Smooth muscle cell (in vitro differentiated cells): ENCODE data around the gene ZRANB3. TPM values are rescaled to one million over a fixed set of nuclear protein-coding genes. Genes with fewer than 3 reads are reported as not detected.

Experiments
- DNase-seq: peaks from one replicate; lab custom pipeline; 2025; ENCODE audit not compliant: unreplicated experiment; lab: John Stamatoyannopoulos, UW
- H2AFZ ChIP-seq: fragments of 200-600 bp; sonication (generic); 2 replicates; pipeline ENCODE4 v1.6.0; 2016; ENCODE audit warnings: antibody characterized with exemption, low read depth, mild to moderate bottlenecking
- H3F3A ChIP-seq: fragments of 200-600 bp; sonication (generic); 2 replicates; pipeline ENCODE4 v1.6.0; 2017; ENCODE audit warnings: antibody characterized with exemption, low read depth
- H3K27ac ChIP-seq: fragments of 200-600 bp; sonication (generic); 2 replicates; pipeline ENCODE4 v1.5.1; 2016; ENCODE audit warnings: low read depth, mild to moderate bottlenecking
- H3K27me3 ChIP-seq: fragments of 200-600 bp; sonication (generic); 2 replicates; pipeline ENCODE4 v1.6.1; 2016; ENCODE audit warnings: low read depth, mild to moderate bottlenecking
- H3K36me3 ChIP-seq: fragments of 200-600 bp; sonication (generic); 2 replicates; pipeline ENCODE4 v1.5.1; 2016; ENCODE audit warnings: low read depth
- H3K4me1 ChIP-seq: fragments of 200-600 bp; sonication (generic); 2 replicates; pipeline ENCODE4 v1.5.1; 2016; ENCODE audit warnings: low read depth
- H3K4me2 ChIP-seq: fragments of 200-600 bp; sonication (generic); 2 replicates; pipeline ENCODE4 v1.6.0; 2016; ENCODE audit warnings: mild to moderate bottlenecking
- H3K4me3 ChIP-seq: fragments of 200-600 bp; sonication (generic); 2 replicates; pipeline ENCODE4 v1.5.1; 2016; ENCODE audit warnings: mild to moderate bottlenecking
- H3K79me2 ChIP-seq: fragments of 200-600 bp; sonication (generic); 2 replicates; pipeline ENCODE4 v1.6.0; 2016; ENCODE audit warnings: low read depth, mild to moderate bottlenecking
- H3K9ac ChIP-seq: fragments of 200-600 bp; sonication (generic); 2 replicates; pipeline ENCODE4 v1.6.0; 2016; ENCODE audit warnings: low read depth
- H3K9me3 ChIP-seq: fragments of 200-600 bp; sonication (generic); replicated peaks from 2 replicates; pipeline ENCODE4 v1.5.1; 2016; ENCODE audit warnings: low read depth
- H4K20me1 ChIP-seq: fragments of 200-600 bp; sonication (generic); 2 replicates; pipeline ENCODE4 v1.6.0; 2016; ENCODE audit warnings: low read depth
- CTCF ChIP-seq: fragments of 200-600 bp; sonication (generic); IDR thresholded peaks from 2 replicates; pipeline ENCODE4 v1.5.1; 2017; ENCODE audit warnings: borderline replicate concordance, mild to moderate bottlenecking, antibody characterized with exemption; ENCODE audit not compliant: insufficient read depth, poor library complexity, severe bottlenecking
- WGBS: methylation state at CpG from one replicate; pipeline ENCODE4 v1.1.7; 2016; ENCODE audit warnings: low lambda C conversion rate; 5-methylcytosine and 5-hydroxymethylcytosine counted together
- polyA plus RNA-seq: library from polyadenylated mRNA; unstranded; fragments of >200 nt; fragmentation: Nextera tagmentation; extraction: Ambion mirVana; gene quantifications from 2 replicates; pipeline ENCODE4 v1.2.1, GENCODE V29; 2016
- total RNA-seq: library from RNA; depleted of rRNA; stranded (reverse); fragments of >200 nt; gene quantifications from 2 replicates; pipeline ENCODE4 v1.2.3, GENCODE V29; 2014

The ZRANB3 gene
- total and polyA plus RNA-seq, 2 experiments from 2014 or later = 1.9 to 4.1 TPM

DNA sequence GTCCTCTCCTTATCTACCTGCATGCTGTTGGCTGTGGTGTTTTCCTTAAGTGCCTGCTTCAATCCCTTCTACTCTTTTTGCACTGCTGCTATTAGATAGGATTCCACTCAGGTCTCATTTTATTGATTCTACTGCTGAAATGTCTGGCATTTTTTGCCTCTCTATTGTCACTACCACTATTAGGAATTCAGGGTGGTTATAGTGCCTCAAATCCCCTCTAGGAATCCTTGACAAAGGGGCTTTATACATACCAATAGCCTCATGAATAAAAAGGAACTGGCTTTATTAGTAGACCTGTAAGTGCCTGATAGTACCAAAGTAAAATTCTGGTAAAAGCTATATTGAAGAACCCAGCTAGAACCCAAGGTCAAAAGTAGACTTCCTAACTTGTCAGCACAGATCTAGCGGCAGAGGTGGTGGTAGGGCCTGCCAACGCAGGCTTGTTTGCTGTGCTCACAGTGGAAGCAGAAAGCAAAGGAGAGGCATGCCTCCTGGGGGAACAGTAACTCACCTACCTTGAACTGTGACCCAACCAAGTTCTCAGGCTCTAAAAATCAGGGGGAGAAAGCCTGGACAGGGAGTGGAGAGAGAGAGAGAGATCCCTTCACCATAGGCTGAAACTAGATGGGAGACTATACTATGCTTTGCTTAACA is 278.1 kb downstream of the ZRANB3 start:
- Histone ChIP-seq H3K4me1 (no peaks in the 10 kb centered on the region), H3K9me3 (no peaks in the 10 kb centered on the region), H3K79me2 (no peaks in the 10 kb centered on the region), H2AFZ (no peak overlapping the region), H3K9ac (no peak overlapping the region), H3K27me3 (no peaks in the 10 kb centered on the region), H3F3A (no peaks in the 10 kb centered on the region), H3K4me2 (no peak overlapping the region), H3K4me3 (no peak overlapping the region), H4K20me1 (no peaks in the 10 kb centered on the region), H3K27ac (no peak overlapping the region), H3K36me3 (no peaks in the 10 kb centered on the region)
- TF ChIP-seq CTCF = no peak
- WGBS = 89% methylated on average over 2 of the region's 2 CpGs
- DNase-seq = no peak

- Histone ChIP-seq H3K27ac (no peak overlapping the region), H3K9me3 (no peaks in the 10 kb centered on the region), H4K20me1 (no peaks in the 10 kb centered on the region), H3F3A (no peaks in the 10 kb centered on the region), H3K36me3 (no peaks in the 10 kb centered on the region), H3K4me2 (no peak overlapping the region), H3K9ac (no peak overlapping the region), H3K4me3 (no peak overlapping the region), H2AFZ (no peak overlapping the region), H3K79me2 (no peaks in the 10 kb centered on the region), H3K4me1 (peaks cover 7% of the 10 kb centered on the region), H3K27me3 (no peaks in the 10 kb centered on the region)
- 96% methylated on average over 5 of the region's 5 CpGs for WGBS
- DNase-seq = no peak
- TF ChIP-seq CTCF = no peak
Measured at GRCh38 chr2:135248611-135249010, 282.4 kb downstream of the ZRANB3 start.

DNA sequence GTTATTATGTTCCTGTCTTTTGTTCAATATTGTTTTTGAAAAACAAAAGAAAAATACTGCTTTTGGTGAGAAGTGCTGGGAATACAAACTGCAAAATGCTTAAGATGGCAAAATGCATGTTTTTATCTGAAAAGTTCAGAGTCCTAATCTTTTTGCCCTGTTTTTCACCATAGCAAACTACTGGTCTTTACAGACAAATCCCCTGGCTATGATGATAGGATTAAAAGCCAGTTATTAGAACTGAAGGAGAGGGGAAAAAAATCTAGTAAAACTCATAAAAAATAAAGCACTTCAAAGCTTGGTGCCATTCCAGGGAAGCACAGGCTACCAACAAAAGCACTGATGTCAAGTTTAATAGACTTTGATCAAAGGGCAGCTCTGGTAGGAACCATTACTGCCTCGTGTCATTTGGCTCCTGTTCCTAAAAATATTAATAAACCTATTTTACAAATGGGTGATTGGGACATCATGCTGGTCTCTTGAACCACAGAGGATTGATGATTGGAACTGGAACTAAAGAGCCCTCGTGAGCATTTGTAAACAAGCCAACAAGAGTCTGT is 284.2 kb downstream of the ZRANB3 start:
- Histone ChIP-seq H4K20me1 (no peaks in the 10 kb centered on the region), H3K4me3 (no peak overlapping the region), H3K27me3 (no peaks in the 10 kb centered on the region), H3K36me3 (no peaks in the 10 kb centered on the region), H3K9me3 (no peaks in the 10 kb centered on the region), H3K4me1 (peaks cover 7% of the 10 kb centered on the region), H3K27ac (no peak overlapping the region), H2AFZ (no peak overlapping the region), H3K79me2 (no peaks in the 10 kb centered on the region), H3K4me2 (peak overlapping the region; percentile 57), H3K9ac (no peak overlapping the region), H3F3A (no peaks in the 10 kb centered on the region)
- no peak for TF ChIP-seq CTCF
- DNase-seq = no peak
- 19% methylated on average over 2 of the region's 2 CpGs for WGBS

DNA sequence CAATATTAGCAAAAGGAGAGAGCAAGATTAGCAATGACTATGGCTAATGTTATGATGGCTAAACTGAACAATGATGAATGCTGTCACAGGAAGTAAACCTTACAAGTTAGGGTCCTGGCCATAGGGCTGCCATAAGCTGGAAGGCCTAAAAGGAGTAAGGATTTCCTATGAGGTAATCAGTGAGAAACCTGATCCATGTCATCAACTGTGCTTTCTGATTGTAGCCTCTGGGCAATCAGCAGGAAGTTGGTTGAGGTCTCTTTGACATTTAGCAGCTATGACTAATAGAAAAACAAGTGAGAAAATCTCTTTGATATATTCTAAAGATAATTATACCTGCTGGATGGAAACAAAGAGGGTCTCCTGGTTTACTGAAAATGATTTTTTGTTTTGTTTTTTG is 285.9 kb downstream of the ZRANB3 start:
- Histone ChIP-seq H3K9me3 (no peaks in the 10 kb centered on the region), H4K20me1 (no peaks in the 10 kb centered on the region), H3K4me2 (no peak overlapping the region), H3K9ac (no peak overlapping the region), H3K36me3 (no peaks in the 10 kb centered on the region), H3K27me3 (no peaks in the 10 kb centered on the region), H3F3A (no peaks in the 10 kb centered on the region), H3K79me2 (no peaks in the 10 kb centered on the region), H3K27ac (no peak overlapping the region), H3K4me1 (peaks cover 7% of the 10 kb centered on the region), H3K4me3 (no peak overlapping the region), H2AFZ (no peak overlapping the region)
- DNase-seq = no peak
- no peak for TF ChIP-seq CTCF
